Mesangial cell (primary cell): ENCODE results near the gene SYT8. TPM values are rescaled to one million over a fixed set of nuclear protein-coding genes. Genes with fewer than 3 reads are reported as not detected.

ENCODE experiments used
- total RNA-seq: library from RNA; depleted of rRNA; stranded (reverse); fragments of >200 nt; gene quantifications from 2 replicates; pipeline ENCODE4 v1.2.3, GENCODE V29; 2015

Gene SYT8
- 2.0 TPM in 1 of 2 replicates, not detected in the other for total RNA-seq

GRCh38 chr11:1834779-1835670 is at the start of gene SYT8:
Gene SYT8, plus strand, starts transcription at chr11:1834990. Its CDS starts 116 bp downstream, at chr11:1835106.

GRCh38 chr11:1838426-1839144 is 3.8 kb downstream of the SYT8 start, which contains the start of gene TNNI2:
Gene TNNI2, plus strand, starts transcription at chr11:1838981. Its CDS starts 716 bp downstream, at chr11:1839697.

GRCh38 chr11:1852877-1853276 is 18.1 kb downstream of the SYT8 start, which contains the start of gene LSP1:
Gene LSP1, plus strand, starts transcription at chr11:1853084. Its CDS starts 61 bp downstream, at chr11:1853145.

Other genes with a start within 250 kb of the SYT8 start
- gene KRTAP5-1, start 249.7 kb upstream of the SYT8 start, total RNA-seq: not detected in 2 replicates
- not detected in 2 replicates for gene KRTAP5-2, start 236.7 kb upstream of the SYT8 start, total RNA-seq
- gene KRTAP5-3, start 226.5 kb upstream of the SYT8 start, total RNA-seq: not detected in 2 replicates
- not detected in 2 replicates for gene KRTAP5-4, start 212.9 kb upstream of the SYT8 start, total RNA-seq
- gene KRTAP5-5, start 205.2 kb upstream of the SYT8 start, total RNA-seq: not detected in 2 replicates
- gene KRTAP5-6, start 137.8 kb upstream of the SYT8 start, total RNA-seq: not detected in 2 replicates
- gene IFITM10, start 84.4 kb upstream of the SYT8 start, total RNA-seq: 2.9 TPM in 1 of 2 replicates, not detected in the other
- 202 and 1,024 TPM in 2 replicates for gene CTSD, start 71.1 kb upstream of the SYT8 start, total RNA-seq
- not detected in 2 replicates for gene TNNI2, start 4.0 kb downstream of the SYT8 start, total RNA-seq
- 0.33 and 5.6 TPM in 2 replicates for gene LSP1, start 18.1 kb downstream of the SYT8 start, total RNA-seq
- not detected in 2 replicates for gene PRR33, start 56.9 kb downstream of the SYT8 start, total RNA-seq
- gene TNNT3, start 84.7 kb downstream of the SYT8 start, total RNA-seq: not detected in 2 replicates
- 210 and 261 TPM in 2 replicates for gene MRPL23, start 112.3 kb downstream of the SYT8 start, total RNA-seq
- gene H19, start 162.9 kb downstream of the SYT8 start, total RNA-seq: 16.5 and 607 TPM in 2 replicates